ENCODE data around the gene FAAP20. TPM values are rescaled to one million over a fixed set of nuclear protein-coding genes. Genes with fewer than 3 reads are reported as not detected.
A peak's percentile ranks its signal among the peaks of the same experiment; 100 is the strongest.

Gene FAAP20
- total and polyA plus RNA-seq, 9 of the 15 experiments (the other 6 are each of a cell fraction or from before 2014, with no cell fraction given) = 0.58 to 143 (median 9.9) TPM

DNA sequence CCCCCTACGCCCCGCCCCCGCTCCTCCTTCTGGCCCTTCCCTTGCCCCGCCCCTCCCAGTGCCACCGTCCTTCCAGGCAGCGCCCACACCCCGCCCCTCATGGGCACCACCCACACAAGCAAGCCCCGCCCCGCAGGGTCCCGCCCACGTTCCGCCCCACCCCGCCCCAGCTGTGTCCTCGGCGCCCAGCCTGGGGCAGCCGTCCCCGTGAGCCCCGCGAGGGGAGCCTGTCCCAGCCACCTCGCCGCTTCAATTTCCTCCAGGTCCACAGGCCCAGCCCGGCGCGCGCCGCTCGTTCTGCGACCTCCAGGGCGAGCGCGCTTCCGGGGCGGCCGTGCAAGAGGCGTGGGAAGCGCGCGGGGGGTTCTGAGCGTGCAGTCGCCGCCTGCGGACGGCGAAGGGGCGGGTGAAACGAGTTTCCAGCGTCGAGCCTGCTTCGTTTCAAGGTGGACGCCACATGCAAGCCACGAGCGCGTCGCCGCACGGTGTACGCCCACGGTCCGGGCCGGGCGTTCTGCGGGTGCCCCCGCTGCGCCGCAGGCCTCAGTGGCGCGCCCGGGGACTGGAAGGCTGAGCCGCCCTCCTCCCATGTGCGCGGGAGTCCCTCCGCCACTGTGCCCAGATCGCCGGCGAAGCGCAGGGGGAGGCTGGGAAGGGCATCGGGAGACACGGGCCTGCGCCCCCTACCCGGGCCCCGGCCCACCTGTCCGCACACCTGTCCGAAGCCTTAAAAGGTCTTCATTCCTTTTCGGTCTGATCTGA, 10.8 kb upstream of the FAAP20 start (continued):
- TF ChIP-seq ZNF395 (CRISPR knock-in tag; IDR thresholded peaks at IDR 0.05) = 0 out of 2 replicates have a peak, but pooled peaks have one; percentile 35
- TF ChIP-seq, protein P1, sequence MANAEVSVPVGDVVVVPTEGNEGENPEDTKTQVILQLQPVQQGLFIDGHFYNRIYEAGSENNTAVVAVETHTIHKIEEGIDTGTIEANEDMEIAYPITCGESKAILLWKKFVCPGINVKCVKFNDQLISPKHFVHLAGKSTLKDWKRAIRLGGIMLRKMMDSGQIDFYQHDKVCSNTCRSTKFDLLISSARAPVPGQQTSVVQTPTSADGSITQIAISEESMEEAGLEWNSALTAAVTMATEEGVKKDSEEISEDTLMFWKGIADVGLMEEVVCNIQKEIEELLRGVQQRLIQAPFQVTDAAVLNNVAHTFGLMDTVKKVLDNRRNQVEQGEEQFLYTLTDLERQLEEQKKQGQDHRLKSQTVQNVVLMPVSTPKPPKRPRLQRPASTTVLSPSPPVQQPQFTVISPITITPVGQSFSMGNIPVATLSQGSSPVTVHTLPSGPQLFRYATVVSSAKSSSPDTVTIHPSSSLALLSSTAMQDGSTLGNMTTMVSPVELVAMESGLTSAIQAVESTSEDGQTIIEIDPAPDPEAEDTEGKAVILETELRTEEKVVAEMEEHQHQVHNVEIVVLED (CRISPR knock-in tag; IDR thresholded peaks at IDR 0.05) = peak; percentile 78
- peak; percentile 34 for TF ChIP-seq CREM (IDR thresholded peaks at IDR 0.05; ENCODE audit: low read depth)
- TF ChIP-seq FOXJ3 (CRISPR knock-in tag; IDR thresholded peaks at IDR 0.05) = no peak
- TF ChIP-seq, protein P2, sequence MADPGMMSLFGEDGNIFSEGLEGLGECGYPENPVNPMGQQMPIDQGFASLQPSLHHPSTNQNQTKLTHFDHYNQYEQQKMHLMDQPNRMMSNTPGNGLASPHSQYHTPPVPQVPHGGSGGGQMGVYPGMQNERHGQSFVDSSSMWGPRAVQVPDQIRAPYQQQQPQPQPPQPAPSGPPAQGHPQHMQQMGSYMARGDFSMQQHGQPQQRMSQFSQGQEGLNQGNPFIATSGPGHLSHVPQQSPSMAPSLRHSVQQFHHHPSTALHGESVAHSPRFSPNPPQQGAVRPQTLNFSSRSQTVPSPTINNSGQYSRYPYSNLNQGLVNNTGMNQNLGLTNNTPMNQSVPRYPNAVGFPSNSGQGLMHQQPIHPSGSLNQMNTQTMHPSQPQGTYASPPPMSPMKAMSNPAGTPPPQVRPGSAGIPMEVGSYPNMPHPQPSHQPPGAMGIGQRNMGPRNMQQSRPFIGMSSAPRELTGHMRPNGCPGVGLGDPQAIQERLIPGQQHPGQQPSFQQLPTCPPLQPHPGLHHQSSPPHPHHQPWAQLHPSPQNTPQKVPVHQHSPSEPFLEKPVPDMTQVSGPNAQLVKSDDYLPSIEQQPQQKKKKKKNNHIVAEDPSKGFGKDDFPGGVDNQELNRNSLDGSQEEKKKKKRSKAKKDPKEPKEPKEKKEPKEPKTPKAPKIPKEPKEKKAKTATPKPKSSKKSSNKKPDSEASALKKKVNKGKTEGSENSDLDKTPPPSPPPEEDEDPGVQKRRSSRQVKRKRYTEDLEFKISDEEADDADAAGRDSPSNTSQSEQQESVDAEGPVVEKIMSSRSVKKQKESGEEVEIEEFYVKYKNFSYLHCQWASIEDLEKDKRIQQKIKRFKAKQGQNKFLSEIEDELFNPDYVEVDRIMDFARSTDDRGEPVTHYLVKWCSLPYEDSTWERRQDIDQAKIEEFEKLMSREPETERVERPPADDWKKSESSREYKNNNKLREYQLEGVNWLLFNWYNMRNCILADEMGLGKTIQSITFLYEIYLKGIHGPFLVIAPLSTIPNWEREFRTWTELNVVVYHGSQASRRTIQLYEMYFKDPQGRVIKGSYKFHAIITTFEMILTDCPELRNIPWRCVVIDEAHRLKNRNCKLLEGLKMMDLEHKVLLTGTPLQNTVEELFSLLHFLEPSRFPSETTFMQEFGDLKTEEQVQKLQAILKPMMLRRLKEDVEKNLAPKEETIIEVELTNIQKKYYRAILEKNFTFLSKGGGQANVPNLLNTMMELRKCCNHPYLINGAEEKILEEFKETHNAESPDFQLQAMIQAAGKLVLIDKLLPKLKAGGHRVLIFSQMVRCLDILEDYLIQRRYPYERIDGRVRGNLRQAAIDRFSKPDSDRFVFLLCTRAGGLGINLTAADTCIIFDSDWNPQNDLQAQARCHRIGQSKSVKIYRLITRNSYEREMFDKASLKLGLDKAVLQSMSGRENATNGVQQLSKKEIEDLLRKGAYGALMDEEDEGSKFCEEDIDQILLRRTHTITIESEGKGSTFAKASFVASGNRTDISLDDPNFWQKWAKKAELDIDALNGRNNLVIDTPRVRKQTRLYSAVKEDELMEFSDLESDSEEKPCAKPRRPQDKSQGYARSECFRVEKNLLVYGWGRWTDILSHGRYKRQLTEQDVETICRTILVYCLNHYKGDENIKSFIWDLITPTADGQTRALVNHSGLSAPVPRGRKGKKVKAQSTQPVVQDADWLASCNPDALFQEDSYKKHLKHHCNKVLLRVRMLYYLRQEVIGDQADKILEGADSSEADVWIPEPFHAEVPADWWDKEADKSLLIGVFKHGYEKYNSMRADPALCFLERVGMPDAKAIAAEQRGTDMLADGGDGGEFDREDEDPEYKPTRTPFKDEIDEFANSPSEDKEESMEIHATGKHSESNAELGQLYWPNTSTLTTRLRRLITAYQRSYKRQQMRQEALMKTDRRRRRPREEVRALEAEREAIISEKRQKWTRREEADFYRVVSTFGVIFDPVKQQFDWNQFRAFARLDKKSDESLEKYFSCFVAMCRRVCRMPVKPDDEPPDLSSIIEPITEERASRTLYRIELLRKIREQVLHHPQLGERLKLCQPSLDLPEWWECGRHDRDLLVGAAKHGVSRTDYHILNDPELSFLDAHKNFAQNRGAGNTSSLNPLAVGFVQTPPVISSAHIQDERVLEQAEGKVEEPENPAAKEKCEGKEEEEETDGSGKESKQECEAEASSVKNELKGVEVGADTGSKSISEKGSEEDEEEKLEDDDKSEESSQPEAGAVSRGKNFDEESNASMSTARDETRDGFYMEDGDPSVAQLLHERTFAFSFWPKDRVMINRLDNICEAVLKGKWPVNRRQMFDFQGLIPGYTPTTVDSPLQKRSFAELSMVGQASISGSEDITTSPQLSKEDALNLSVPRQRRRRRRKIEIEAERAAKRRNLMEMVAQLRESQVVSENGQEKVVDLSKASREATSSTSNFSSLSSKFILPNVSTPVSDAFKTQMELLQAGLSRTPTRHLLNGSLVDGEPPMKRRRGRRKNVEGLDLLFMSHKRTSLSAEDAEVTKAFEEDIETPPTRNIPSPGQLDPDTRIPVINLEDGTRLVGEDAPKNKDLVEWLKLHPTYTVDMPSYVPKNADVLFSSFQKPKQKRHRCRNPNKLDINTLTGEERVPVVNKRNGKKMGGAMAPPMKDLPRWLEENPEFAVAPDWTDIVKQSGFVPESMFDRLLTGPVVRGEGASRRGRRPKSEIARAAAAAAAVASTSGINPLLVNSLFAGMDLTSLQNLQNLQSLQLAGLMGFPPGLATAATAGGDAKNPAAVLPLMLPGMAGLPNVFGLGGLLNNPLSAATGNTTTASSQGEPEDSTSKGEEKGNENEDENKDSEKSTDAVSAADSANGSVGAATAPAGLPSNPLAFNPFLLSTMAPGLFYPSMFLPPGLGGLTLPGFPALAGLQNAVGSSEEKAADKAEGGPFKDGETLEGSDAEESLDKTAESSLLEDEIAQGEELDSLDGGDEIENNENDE (IDR thresholded peaks at IDR 0.05; ENCODE audit: low read depth, low read length) = no peak
- TF ChIP-seq PURB (CRISPR knock-in tag; IDR thresholded peaks at IDR 0.05; ENCODE audit: low read depth) = no peak
- no peak for TF ChIP-seq POLR3G (IDR thresholded peaks at IDR 0.05; ENCODE audit: extremely low read depth, insufficient read length, insufficient replicate concordance)
- TF ChIP-seq ZNF740 (CRISPR knock-in tag; IDR thresholded peaks at IDR 0.05) = peak; percentile 66; the same call in 1 of the 2 replicates
- TF ChIP-seq ZNF740 (tag; IDR thresholded peaks at IDR 0.05) = no peak
- peak; percentile 80 for TF ChIP-seq CCNT2 (IDR thresholded peaks at IDR 0.05; ENCODE audit: borderline replicate concordance, extremely low read depth, insufficient read length, low read depth, low read length)
